ENCODE results near the gene NAV2.

DNA sequence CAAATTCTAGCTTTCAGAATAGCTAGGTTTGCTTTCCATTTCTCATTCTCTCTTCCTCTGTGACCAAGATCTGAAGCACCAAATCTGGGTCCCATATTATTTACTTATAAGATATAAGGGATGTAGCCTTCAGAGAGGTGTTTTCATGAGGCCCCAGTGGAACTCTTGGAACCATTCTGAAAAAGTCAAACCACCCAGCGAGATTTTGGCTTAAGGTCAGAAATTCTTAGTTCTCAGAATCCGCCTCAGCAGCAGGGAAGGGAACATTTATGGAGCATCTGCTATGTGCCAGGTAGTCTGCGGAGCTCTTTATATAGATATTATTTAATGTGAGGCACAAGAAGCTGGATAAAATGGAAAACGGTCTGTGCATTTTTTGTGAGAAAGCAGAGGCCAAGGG, 6.3 kb downstream of the NAV2 start:
- no peak for TF ChIP-seq EZH2 (IDR thresholded peaks at IDR 0.05; ENCODE audit: low read length)
- TF ChIP-seq, protein P1, sequence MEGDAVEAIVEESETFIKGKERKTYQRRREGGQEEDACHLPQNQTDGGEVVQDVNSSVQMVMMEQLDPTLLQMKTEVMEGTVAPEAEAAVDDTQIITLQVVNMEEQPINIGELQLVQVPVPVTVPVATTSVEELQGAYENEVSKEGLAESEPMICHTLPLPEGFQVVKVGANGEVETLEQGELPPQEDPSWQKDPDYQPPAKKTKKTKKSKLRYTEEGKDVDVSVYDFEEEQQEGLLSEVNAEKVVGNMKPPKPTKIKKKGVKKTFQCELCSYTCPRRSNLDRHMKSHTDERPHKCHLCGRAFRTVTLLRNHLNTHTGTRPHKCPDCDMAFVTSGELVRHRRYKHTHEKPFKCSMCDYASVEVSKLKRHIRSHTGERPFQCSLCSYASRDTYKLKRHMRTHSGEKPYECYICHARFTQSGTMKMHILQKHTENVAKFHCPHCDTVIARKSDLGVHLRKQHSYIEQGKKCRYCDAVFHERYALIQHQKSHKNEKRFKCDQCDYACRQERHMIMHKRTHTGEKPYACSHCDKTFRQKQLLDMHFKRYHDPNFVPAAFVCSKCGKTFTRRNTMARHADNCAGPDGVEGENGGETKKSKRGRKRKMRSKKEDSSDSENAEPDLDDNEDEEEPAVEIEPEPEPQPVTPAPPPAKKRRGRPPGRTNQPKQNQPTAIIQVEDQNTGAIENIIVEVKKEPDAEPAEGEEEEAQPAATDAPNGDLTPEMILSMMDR (optimal IDR thresholded peaks at IDR 0.05 in 1 of 3, IDR thresholded peaks at IDR 0.05 in 1 of 3, conservative IDR thresholded peaks at IDR 0.05 in 1 of 3; ENCODE audit: extremely low read depth in 1 of 3, insufficient read depth in 2 of 3, low read length in 3 of 3), result no peak
